Activated T-helper 17 cell treated with anti-CD3 and anti-CD28 coated beads, Interleukin-2, amount 50 U/mL, for 72 hours (primary cell): Measurements from ENCODE around the gene RBM23. TPM values are rescaled to one million over a fixed set of nuclear protein-coding genes. Genes with fewer than 3 reads are reported as not detected.

ENCODE experiments used
- ATAC-seq: fragments of 150-1000 bp; cut with Tn5 transposase; replicated peaks from 2 replicates; pipeline ENCODE4 v1.10.0; 2021; ENCODE audit warnings: mild to moderate bottlenecking, moderate library complexity
- H3K27ac Mint-ChIP-seq: one replicate; pipeline ENCODE4 v1.8.0; 2022; ENCODE audit warnings: mixed read lengths
- H3K27me3 Mint-ChIP-seq: one replicate; pipeline ENCODE4 v1.8.0; 2022; ENCODE audit warnings: mixed read lengths
- H3K36me3 Mint-ChIP-seq: one replicate; pipeline ENCODE4 v1.8.0; 2022; ENCODE audit warnings: low read depth, mild to moderate bottlenecking, mixed read lengths
- H3K4me1 Mint-ChIP-seq: one replicate; pipeline ENCODE4 v1.8.0; 2022; ENCODE audit warnings: mixed read lengths
- H3K4me3 Mint-ChIP-seq: one replicate; pipeline ENCODE4 v1.8.0; 2022; ENCODE audit warnings: mild to moderate bottlenecking, mixed read lengths
- H3K9me3 Mint-ChIP-seq: one replicate; pipeline ENCODE4 v1.8.0; 2022; ENCODE audit warnings: mixed read lengths
- total RNA-seq, 2 donors: library from RNA; stranded (reverse); gene quantifications; one replicate each; pipeline ENCODE4 v1.2.3, GENCODE V29; 2022

Gene RBM23
- total RNA-seq, 2 donors from 2014 or later: 69.5 to 70.5 TPM

GRCh38 chr14:22901799-22902198 lies 17.1 kb downstream of the RBM23 start:
- H3K4me1 Mint-ChIP-seq: peaks cover 15% of the 10 kb centered on the region
- ATAC-seq: no peak
- H3K27ac Mint-ChIP-seq: no peak overlapping the region
- H3K27me3 Mint-ChIP-seq: no peaks in the 10 kb centered on the region
- H3K4me3 Mint-ChIP-seq: no peak overlapping the region
- peaks cover 74% of the 10 kb centered on the region for H3K36me3 Mint-ChIP-seq
- H3K9me3 Mint-ChIP-seq: no peaks in the 10 kb centered on the region

GRCh38 chr14:22900081-22900799 lies 18.7 kb downstream of the RBM23 start:
- Mint-ChIP-seq H3K27me3 (no peaks in the 10 kb centered on the region), H3K9me3 (no peaks in the 10 kb centered on the region), H3K4me3 (no peak overlapping the region), H3K4me1 (peaks cover 11% of the 10 kb centered on the region), H3K36me3 (peaks cover 58% of the 10 kb centered on the region), H3K27ac (no peak overlapping the region)
- ATAC-seq: peak; percentile 65

GRCh38 chr14:22898302-22899090 lies 20.5 kb downstream of the RBM23 start:
- H3K4me3 Mint-ChIP-seq: peak overlapping the region; percentile 2
- H3K27me3 Mint-ChIP-seq: no peaks in the 10 kb centered on the region
- peaks cover 11% of the 10 kb centered on the region for H3K4me1 Mint-ChIP-seq
- H3K9me3 Mint-ChIP-seq: no peaks in the 10 kb centered on the region
- peak overlapping the region; percentile 12 for H3K27ac Mint-ChIP-seq
- peak; percentile 99 for ATAC-seq
- H3K36me3 Mint-ChIP-seq: peaks cover 41% of the 10 kb centered on the region

- Mint-ChIP-seq H3K4me1 (peaks cover 11% of the 10 kb centered on the region), H3K9me3 (no peaks in the 10 kb centered on the region), H3K27ac (no peak overlapping the region), H3K27me3 (no peaks in the 10 kb centered on the region), H3K4me3 (no peak overlapping the region), H3K36me3 (peaks cover 29% of the 10 kb centered on the region)
- no peak for ATAC-seq
These were observed 21.6 kb downstream of the RBM23 start for GRCh38 chr14:22897357-22897756.

GRCh38 chr14:22896760-22897159 lies 22.2 kb downstream of the RBM23 start:
- Mint-ChIP-seq H3K4me3 (no peak overlapping the region), H3K27me3 (no peaks in the 10 kb centered on the region), H3K36me3 (peaks cover 23% of the 10 kb centered on the region), H3K4me1 (peaks cover 11% of the 10 kb centered on the region), H3K27ac (no peak overlapping the region), H3K9me3 (no peaks in the 10 kb centered on the region)
- ATAC-seq: no peak

- Mint-ChIP-seq H3K27me3 (no peaks in the 10 kb centered on the region), H3K27ac (no peak overlapping the region)
These were observed 22.6 kb downstream of the RBM23 start for GRCh38 chr14:22896356-22896755.

GRCh38 chr14:22895402-22895801 lies 23.5 kb downstream of the RBM23 start:
- H3K36me3 Mint-ChIP-seq: peaks cover 10% of the 10 kb centered on the region
- ATAC-seq: no peak

More at GRCh38 chr14:22896356-22896755, 22.6 kb downstream of the RBM23 start:
- no peaks in the 10 kb centered on the region for H3K9me3 Mint-ChIP-seq
- H3K4me1 Mint-ChIP-seq: peaks cover 11% of the 10 kb centered on the region
- H3K36me3 Mint-ChIP-seq: peaks cover 19% of the 10 kb centered on the region
- no peak overlapping the region for H3K4me3 Mint-ChIP-seq
- ATAC-seq: no peak

GRCh38 chr14:22893706-22894105 lies 25.2 kb downstream of the RBM23 start:
- H3K4me1 Mint-ChIP-seq: peaks cover 15% of the 10 kb centered on the region

More at GRCh38 chr14:22895402-22895801, 23.5 kb downstream of the RBM23 start:
- H3K4me1 Mint-ChIP-seq: peaks cover 11% of the 10 kb centered on the region
- no peaks in the 10 kb centered on the region for H3K9me3 Mint-ChIP-seq
- no peak overlapping the region for H3K27ac Mint-ChIP-seq
- H3K27me3 Mint-ChIP-seq: no peaks in the 10 kb centered on the region
- no peak overlapping the region for H3K4me3 Mint-ChIP-seq

GRCh38 chr14:22892488-22892887 lies 26.5 kb downstream of the RBM23 start:
- ATAC-seq: no peak
- no peaks in the 10 kb centered on the region for H3K36me3 Mint-ChIP-seq
- no peaks in the 10 kb centered on the region for H3K27me3 Mint-ChIP-seq
- no peaks in the 10 kb centered on the region for H3K9me3 Mint-ChIP-seq
- H3K4me3 Mint-ChIP-seq: no peak overlapping the region
- H3K4me1 Mint-ChIP-seq: peaks cover 10% of the 10 kb centered on the region
- no peak overlapping the region for H3K27ac Mint-ChIP-seq

More at GRCh38 chr14:22893706-22894105, 25.2 kb downstream of the RBM23 start:
- Mint-ChIP-seq H3K27ac (no peak overlapping the region), H3K27me3 (no peaks in the 10 kb centered on the region), H3K9me3 (no peaks in the 10 kb centered on the region), H3K36me3 (peaks cover 5% of the 10 kb centered on the region), H3K4me3 (no peak overlapping the region)
- no peak for ATAC-seq

- Mint-ChIP-seq H3K27ac (no peak overlapping the region), H3K4me1 (peaks cover 10% of the 10 kb centered on the region), H3K9me3 (no peaks in the 10 kb centered on the region), H3K4me3 (no peak overlapping the region), H3K27me3 (no peaks in the 10 kb centered on the region), H3K36me3 (no peaks in the 10 kb centered on the region)
- ATAC-seq: no peak
These were observed 28.5 kb downstream of the RBM23 start for GRCh38 chr14:22890416-22890815.

GRCh38 chr14:22888662-22889061 lies 30.3 kb downstream of the RBM23 start:
- no peaks in the 10 kb centered on the region for H3K36me3 Mint-ChIP-seq
- H3K27me3 Mint-ChIP-seq: no peaks in the 10 kb centered on the region
- no peaks in the 10 kb centered on the region for H3K9me3 Mint-ChIP-seq
- peak overlapping the region; percentile 92 for H3K4me3 Mint-ChIP-seq
- peaks cover 20% of the 10 kb centered on the region for H3K4me1 Mint-ChIP-seq
- no peak overlapping the region for H3K27ac Mint-ChIP-seq
- ATAC-seq: no peak

GRCh38 chr14:22887990-22888378 lies 31.0 kb downstream of the RBM23 start:
- no peaks in the 10 kb centered on the region for H3K36me3 Mint-ChIP-seq
- no peaks in the 10 kb centered on the region for H3K27me3 Mint-ChIP-seq
- peaks cover 25% of the 10 kb centered on the region for H3K4me1 Mint-ChIP-seq
- H3K9me3 Mint-ChIP-seq: no peaks in the 10 kb centered on the region
- peak overlapping the region; percentile 93 for H3K27ac Mint-ChIP-seq
- peak; percentile 10 for ATAC-seq
- peak overlapping the region; percentile 92 for H3K4me3 Mint-ChIP-seq

- Mint-ChIP-seq H3K27ac (peak overlapping the region; percentile 93), H3K4me3 (peak overlapping the region; percentile 92), H3K4me1 (peaks cover 27% of the 10 kb centered on the region), H3K27me3 (no peaks in the 10 kb centered on the region), H3K36me3 (no peaks in the 10 kb centered on the region), H3K9me3 (no peaks in the 10 kb centered on the region)
- ATAC-seq: peak; percentile 27
These were observed 31.5 kb downstream of the RBM23 start for GRCh38 chr14:22887260-22887989.

GRCh38 chr14:22886500-22887259 lies 32.3 kb downstream of the RBM23 start:
- ATAC-seq: peak; percentile 79
- Mint-ChIP-seq H3K27me3 (no peaks in the 10 kb centered on the region), H3K36me3 (no peaks in the 10 kb centered on the region), H3K4me3 (peak overlapping the region; percentile 92), H3K27ac (peak overlapping the region; percentile 93), H3K4me1 (peaks cover 32% of the 10 kb centered on the region), H3K9me3 (no peaks in the 10 kb centered on the region)
